GM10266 (cell line): ENCODE results near the gene BCL2.

Source experiments
- DNase-seq: peaks from one replicate; pipeline ENCODE4 v3.0.0; 2012; ENCODE audit errors: extremely low spot score
- CTCF ChIP-seq: IDR thresholded peaks from 2 replicates; pipeline ENCODE4 v1.5.1; 2012; ENCODE audit warnings: mild to moderate bottlenecking, low read depth; ENCODE audit not compliant: control insufficient read depth, insufficient read depth; ENCODE audit errors: missing control alignments

The BCL2 gene

GRCh38 chr18:63183378-63183777 is 136.2 kb downstream of the BCL2 start:
- no peak for TF ChIP-seq CTCF

GRCh38 chr18:63182861-63183260 is 136.7 kb downstream of the BCL2 start:
- TF ChIP-seq CTCF = no peak
- DNase-seq = no peak

More at GRCh38 chr18:63183378-63183777, 136.2 kb downstream of the BCL2 start:
- DNase-seq = no peak

GRCh38 chr18:63182310-63182772 is 137.2 kb downstream of the BCL2 start:
- TF ChIP-seq CTCF = no peak

GRCh38 chr18:63181706-63182309 is 137.8 kb downstream of the BCL2 start:
- no peak for TF ChIP-seq CTCF
- DNase-seq = no peak

More at GRCh38 chr18:63182310-63182772, 137.2 kb downstream of the BCL2 start:
- DNase-seq = no peak

GRCh38 chr18:63180971-63181376 is 138.6 kb downstream of the BCL2 start:
- no peak for DNase-seq
- no peak for TF ChIP-seq CTCF

- no peak for DNase-seq
- TF ChIP-seq CTCF = no peak
Observed at GRCh38 chr18:63180321-63180720, 139.2 kb downstream of the BCL2 start.

GRCh38 chr18:63179422-63179821 is 140.1 kb downstream of the BCL2 start:
- TF ChIP-seq CTCF = no peak
- DNase-seq = no peak
